NCI-H2171 treated with DMSO at 0.1 percent for 48 hours (cell line): Measurements from ENCODE around the gene PSMC3IP.
"Not testable (repeated sequence)": the region's sequence is repeated elsewhere in the genome, so short reads cannot be mapped to it uniquely, and the experiment has no call there.

ENCODE experiments used
- DNase-seq: peaks from one replicate; lab custom pipeline; 2025; lab: John Stamatoyannopoulos, UW

Gene PSMC3IP

DNA sequence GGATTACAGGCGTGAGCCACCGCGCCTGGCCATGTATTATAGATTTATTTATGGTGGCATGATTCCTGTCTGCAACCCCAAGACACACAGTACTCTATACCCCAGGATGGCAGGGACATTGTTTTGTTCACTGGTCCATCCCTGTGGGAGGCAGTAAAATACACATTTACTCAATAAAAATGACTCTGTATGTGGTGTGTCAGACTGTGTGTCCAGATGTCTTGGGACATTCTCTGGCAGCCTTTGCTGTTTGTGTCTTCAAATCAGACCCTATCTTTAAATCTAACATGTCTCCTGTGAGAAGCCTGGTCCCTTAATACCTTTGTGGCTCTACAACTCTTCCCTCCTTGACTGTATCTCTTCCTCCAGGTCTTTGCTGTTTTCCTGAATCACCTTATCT is 17.3 kb downstream of the PSMC3IP start:
- no peak for DNase-seq

DNA sequence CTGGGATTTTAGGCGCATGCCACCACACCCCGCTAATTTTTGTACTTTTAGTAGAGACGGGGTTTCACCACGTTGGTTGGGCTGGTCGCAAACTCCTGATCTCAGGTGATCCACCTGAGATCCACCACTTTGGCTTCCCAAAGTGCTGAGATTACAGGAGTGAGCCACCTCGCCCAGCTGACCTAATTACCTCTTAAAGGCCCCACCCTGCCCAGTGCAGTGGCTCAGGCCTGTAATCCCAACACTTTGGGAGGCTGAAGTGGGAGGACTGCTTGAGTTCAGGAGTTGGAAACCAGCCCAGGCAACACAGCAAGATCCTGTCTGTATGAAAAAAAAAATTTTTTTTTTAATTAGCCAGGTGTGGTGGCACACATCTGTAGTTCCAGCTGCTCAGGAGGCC is 18.5 kb downstream of the PSMC3IP start:
- DNase-seq: no peak

DNA sequence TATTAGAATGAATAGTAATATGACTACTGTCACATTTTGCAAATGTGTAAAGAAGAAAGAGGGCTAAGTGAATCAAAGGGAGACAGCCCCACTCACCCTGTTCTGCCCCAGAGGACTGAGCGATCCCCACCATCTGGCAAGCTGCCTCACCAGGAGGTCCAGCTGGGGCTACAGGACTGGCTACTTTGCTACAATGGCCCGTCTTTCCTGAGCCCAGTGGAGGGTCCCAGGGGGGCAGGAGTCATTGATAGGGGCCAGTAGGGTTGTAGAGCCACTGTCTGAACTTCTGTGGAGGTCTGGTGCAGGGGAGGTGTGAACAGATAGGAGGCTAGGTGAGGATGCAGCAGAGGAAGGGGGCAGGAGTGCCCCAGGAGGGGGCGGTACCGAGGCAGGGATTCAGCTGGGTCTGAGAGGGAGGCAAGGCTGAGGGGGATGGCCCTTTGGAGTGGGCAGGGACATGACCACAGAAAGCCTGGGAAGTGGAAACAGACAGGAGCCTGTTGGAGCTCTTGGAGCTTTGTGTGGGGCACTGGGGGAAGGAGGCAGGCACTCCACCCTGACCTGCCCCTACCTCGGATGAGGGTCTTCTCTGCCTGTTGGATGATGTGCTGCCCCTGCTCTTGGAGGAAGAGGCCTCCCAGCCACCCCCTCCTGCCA is 21.4 kb downstream of the PSMC3IP start:
- DNase-seq: not testable (repeated sequence)

DNA sequence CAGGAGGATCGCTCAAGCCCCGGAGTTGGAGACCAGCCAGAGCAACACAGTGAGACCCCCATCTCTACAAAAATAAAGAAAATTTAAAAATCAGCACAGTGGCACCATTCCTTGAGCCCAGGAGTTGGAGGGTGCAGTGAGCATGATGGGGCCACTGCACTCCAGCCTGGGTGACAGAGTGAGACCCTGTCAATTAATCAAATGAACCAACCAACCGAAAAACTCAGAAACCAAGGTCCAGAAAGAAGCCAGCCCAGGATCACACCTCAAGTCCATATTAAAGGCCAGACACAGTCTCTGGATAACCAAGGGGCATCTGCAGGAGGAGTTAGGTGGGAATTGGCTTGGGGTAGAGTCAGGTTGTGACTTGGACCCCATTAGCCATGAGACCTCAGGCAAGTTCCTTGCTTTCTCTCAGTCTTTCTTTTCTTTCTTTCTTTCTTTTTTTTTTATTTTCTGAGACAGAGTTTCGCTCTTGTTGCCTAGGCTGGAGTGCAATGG is 22.4 kb downstream of the PSMC3IP start:
- DNase-seq: no peak

DNA sequence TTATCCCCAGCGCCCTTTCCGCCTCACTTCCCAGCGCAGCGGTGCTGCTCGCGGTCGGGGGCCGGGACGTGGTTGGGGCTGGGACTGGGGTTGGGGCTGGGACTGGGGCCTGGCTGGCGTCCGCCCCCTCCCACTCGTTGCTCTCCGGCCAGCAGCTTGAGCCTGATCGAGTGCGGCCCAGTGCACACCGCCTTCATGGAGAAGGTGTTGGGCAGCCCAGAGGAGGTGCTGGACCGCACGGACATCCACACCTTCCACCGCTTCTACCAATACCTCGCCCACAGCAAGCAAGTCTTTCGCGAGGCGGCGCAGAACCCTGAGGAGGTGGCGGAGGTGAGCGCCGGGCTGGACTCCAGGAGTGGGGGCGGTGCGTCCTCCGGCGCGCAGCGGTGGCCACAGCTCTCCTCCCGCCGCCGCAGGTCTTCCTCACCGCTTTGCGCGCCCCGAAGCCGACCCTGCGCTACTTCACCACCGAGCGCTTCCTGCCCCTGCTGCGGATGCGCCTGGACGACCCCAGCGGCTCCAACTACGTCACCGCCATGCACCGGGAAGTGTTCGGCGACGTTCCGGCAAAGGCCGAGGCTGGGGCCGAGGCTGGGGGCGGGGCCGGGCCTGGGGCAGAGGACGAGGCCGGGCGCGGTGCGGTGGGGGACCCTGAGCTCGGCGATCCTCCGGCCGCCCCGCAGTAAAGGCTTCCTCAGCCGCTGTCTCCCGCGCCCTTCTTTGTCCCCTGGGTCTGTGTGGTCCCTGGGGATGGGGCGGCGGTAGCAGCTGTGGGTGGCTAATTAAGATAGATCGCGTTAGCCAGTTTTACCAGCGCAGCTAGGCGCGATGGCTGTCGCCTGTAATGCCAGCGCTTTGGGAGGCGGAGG is 23.0 kb downstream of the PSMC3IP start:
- DNase-seq: peak; percentile 75

DNA sequence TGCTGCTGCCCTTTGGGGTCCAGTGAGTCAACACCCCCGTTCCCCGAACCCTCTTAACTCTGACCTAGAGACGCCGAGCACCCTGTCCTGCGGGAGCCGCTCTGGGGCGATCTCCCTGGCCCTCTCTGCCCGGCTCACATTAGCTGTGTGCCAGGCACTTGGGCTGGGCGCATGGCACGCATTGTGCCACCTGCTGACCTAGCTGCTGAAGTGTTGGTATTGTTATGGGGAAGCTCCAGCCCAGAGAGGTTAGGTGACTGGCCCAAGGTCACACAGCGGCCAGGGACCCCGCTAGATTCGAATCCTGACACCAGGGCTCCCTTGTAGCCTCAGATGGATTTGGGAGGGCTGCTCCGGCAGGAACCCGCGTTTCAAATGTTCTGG is 23.7 kb downstream of the PSMC3IP start:
- no peak for DNase-seq

DNA sequence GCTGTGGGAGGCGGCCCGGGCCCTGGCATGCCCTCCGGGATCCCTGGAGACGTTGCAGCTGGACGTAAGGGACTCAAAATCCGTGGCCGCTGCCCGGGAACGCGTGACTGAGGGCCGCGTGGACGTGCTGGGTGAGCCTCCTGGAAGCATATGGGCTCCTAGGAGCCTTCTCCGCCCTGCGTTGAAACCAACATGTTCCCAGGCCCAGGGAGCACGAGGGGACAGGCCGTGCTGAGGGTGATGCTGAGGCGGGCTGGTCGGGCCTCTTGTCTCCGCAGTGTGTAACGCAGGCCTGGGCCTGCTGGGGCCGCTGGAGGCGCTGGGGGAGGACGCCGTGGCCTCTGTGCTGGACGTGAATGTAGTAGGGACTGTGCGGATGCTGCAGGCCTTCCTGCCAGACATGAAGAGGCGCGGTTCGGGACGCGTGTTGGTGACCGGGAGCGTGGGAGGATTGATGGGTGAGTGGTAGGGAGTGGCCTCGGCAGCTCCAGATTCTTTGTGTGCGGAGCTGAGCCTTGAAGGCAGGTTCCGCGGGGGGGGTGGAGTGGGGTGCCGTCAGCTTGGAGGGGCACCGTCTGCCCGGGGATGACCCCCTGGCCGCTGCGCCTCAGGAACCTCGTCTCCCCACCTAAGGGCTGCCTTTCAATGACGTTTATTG is 24.2 kb downstream of the PSMC3IP start:
- DNase-seq: no peak

DNA sequence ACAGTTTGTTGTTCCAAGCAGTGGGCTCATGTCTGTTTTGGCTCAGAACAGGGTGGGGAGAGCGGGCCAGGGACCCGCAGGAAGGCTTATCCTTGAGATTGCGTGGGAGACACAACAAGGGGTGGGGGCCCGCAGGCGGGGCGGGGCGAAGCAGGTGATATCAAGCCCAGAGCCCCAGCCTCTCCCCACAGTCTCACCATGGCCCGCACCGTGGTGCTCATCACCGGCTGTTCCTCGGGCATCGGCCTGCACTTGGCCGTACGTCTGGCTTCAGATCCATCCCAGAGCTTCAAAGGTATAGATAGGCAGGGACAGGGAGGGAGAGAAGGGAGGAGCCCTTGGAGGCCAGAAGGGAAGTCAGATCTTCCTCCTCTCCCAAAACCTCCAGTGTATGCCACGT is 24.8 kb downstream of the PSMC3IP start, which contains the start of gene HSD17B1:
HSD17B1 (plus strand) TSS at position 188 of the 400 bp plus-strand sequence; CDS start at position 199, 11 bp downstream.
- DNase-seq: not testable (repeated sequence)

DNA sequence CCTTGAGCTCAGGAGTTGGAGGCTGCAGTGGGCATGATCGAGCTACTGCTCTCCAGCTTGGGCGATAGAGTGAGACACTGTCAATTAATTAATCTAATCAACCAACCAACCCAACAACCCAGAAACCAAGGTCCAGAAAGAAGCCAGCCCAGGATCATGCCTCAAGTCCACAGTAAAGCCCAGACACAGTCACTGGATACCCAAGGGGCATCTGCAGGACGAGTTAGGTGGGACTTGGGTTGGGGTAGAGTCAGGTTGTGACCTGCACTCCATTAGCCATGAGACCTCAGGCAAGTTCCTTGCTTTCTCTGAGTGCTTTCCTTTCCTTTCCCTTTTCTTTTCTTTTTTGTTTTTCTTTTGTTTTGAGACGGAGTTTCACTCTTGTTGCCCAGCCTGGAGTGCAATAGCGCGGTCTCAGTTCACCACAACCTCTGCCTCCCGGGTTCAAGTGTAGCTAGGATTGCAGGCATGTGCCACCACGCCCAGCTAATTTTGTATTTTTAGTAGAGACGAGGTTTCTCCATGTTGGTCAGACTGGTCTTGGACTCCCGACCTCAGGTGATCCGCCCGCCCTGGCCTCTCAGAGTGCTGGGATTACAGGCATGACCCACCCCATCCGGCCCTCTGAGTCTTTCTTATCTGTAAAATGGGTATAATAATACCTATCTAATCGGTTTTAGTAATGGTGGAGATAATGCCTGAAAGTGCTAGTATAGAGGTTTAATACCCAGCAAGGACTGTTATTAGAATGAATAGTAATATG is 28.4 kb downstream of the PSMC3IP start:
- DNase-seq: no peak

DNA sequence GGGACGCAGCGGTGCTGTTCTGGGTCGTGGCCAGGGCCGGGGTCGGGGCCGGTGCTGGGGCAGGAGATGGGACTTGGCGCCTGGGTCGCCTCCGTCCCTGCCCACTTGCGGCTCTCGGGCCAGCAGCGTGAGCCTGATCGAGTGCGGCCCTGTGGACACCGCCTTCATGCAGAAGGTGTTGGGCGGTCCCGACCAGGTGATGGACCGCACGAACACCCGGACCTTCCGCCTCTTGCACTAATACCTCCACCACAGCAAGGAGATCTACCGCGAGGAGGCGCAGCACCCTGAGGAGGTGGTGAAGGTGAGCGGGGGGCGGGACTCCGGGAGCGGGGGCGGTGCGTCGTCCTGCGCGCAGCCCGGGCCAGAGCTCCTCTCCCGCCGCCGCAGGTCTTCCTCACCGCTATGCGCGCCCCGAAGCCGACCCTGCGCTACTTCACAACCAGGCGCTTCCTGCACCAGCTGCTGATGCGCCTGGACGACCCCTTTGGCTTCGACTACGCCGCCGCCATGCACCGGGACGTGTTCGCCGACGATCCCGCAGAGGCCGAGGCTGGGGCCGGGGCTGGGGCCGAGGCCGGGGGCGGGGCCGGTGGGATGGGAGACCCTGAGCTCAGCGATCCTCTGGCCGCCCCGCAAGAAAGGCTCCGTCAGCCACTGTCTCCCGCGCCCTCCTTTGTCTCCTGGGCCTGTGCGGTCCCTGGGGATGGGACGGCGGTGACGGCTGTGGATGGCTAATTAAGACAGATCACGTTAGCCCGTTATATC is 29.3 kb downstream of the PSMC3IP start:
- DNase-seq: peak; percentile 61

DNA sequence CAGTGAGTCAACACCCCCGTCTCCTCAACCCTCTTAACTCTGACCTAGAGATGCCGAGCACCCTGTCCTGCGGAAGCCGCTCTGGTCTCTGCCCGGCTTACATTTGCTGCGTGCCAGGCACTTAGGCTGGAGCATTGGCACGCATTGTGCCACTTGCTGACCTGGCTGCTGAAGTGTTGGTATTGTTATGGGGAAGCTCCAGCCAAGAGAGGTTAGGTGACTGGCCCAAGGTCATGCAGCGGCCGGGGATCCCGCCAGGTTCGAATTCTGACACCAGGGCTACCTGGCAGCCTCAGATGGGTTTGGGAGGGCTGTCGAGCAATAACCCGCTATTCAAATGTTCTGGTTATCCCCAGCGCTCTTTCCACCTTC is 29.8 kb downstream of the PSMC3IP start:
- DNase-seq: no peak

DNA sequence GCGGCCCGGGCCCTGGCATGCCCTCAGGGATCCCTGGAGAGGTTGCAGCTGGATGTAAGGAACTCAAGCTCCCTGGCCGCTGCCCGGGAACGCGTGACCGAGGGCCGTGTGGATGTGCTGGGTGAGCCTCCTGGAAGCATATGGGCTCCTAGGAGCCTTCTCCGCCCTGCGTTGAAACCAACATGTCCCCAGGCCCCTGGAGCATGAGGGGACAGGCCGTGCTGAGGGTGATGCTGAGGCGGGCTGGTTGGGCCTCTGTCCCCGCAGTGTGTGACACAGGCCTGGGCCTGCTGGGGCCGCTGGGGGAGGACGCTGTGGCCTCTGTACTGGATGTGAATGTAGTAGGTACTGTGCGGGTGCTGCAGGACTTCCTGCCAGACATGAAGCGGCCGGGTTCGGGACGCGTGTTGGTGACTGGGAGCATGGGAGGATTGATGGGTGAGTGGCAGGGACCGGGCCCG is 30.5 kb downstream of the PSMC3IP start:
- DNase-seq: no peak

DNA sequence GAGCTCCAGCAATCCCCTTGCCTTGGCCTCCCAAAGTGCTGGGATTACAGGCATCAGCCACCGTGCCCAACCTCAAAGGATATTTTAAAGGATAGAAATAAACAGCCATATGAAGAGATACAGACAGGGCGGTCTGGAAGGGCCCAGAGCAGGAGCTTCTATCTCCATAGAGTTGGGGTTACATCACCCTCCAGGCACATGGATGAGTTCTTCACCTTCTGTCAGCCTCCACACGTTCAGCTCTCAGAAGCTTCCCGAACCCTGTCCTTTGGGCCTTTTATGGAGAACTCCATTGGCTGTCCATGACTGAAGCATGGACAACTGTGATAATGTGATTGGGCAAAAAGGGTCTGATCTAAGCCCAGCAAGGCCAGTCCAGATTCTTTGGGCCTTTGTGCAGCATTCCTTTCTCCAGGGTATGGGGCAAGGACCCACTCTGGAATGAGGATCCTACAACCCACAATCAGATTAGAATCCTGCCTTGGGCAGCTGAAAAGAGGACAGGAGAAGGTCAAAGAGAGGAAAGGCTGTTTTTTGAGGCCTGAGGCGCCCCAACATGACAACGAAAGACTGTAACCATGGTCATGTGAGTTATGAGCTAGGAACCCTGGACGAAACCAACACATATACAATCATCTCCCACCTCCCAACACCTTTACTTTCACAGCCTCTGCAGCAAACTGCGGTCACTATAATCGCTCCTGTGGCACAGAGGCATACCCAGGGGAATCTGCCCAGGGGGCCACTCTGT is 31.6 kb downstream of the PSMC3IP start:
- not testable (repeated sequence) for DNase-seq

DNA sequence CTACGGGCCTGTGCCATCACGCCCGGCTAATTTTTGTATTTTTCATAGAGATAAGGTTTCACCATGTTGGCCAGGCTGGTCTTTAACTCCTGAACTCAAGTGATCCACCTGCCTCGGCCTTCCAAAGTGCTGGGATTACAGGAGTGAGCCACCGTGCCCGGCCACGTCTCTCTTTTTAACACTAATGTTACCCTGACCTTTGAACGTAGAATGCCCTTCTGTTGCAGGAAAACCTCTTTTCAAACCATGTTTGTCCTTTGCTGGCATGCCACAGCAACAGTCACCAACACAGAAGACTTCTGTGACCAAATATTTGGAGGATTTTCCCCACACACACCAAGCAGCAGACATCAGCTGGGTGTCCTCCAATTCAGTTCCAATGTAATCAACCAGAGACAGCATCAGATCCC is 32.6 kb downstream of the PSMC3IP start:
- DNase-seq: no peak

DNA sequence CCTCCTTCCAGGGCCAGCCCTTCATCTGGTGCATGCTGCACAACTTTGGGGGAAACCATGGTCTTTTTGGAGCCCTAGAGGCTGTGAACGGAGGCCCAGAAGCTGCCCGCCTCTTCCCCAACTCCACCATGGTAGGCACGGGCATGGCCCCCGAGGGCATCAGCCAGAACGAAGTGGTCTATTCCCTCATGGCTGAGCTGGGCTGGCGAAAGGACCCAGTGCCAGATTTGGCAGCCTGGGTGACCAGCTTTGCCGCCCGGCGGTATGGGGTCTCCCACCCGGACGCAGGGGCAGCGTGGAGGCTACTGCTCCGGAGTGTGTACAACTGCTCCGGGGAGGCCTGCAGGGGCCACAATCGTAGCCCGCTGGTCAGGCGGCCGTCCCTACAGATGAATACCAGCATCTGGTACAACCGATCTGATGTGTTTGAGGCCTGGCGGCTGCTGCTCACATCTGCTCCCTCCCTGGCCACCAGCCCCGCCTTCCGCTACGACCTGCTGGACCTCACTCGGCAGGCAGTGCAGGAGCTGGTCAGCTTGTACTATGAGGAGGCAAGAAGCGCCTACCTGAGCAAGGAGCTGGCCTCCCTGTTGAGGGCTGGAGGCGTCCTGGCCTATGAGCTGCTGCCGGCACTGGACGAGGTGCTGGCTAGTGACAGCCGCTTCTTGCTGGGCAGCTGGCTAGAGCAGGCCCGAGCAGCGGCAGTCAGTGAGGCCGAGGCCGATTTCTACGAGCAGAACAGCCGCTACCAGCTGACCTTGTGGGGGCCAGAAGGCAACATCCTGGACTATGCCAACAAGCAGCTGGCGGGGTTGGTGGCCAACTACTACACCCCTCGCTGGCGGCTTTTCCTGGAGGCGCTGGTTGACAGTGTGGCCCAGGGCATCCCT is 34.1 kb downstream of the PSMC3IP start:
- no peak for DNase-seq

DNA sequence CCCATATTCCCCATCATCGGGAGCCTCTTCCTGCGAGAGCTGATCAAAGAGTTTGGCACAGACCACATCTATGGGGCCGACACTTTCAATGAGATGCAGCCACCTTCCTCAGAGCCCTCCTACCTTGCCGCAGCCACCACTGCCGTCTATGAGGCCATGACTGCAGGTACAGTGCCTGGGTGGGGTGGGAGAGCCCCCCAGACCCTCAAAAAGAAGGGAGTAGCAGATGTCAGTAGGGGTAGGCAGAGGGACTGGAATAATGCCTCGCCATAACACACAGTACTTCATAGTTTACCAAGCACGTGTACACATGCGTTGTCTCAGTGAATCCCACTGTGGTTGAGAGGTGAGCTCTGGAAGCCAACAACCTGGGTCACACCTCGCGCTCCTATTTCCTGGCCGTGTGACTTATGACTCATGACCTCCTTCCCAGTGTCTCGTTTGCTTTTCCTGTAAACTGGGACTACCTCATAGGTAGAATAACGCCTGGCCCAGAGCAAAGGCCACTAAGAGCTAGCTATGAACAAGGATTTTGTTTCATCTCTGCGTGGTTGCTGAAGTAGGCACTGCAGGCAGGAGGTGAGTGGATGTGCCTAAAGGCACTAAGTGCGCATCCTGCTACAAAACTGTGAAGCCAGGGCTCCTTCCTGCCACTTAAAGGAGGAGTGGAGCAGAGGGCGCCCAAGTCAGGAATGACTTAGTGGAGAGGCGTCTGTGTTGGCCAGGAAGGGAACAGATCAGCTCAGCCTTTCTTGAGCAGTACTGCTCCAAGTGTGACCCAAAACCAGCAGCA is 36.3 kb downstream of the PSMC3IP start:
- DNase-seq: no peak

DNA sequence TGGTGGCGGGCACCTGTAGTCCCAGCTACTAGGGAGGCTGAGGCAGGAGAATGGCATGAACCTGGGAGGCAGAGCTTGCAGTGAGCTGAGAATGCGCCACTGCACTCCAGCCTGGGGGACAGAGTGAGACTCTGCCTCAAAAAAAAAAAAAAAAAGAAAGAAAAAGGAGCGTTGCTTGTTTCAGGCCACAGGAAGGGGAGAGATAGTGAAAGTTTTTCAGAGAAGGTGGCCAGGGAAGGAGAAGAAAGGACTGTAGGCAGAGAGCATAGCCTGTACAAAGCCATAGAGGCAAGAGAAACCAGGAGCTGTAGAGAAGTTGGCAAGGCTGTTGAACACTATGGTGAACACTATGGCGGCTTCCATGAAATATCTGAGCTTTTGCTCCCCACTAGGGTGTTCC is 37.0 kb downstream of the PSMC3IP start:
- not testable (repeated sequence) for DNase-seq

DNA sequence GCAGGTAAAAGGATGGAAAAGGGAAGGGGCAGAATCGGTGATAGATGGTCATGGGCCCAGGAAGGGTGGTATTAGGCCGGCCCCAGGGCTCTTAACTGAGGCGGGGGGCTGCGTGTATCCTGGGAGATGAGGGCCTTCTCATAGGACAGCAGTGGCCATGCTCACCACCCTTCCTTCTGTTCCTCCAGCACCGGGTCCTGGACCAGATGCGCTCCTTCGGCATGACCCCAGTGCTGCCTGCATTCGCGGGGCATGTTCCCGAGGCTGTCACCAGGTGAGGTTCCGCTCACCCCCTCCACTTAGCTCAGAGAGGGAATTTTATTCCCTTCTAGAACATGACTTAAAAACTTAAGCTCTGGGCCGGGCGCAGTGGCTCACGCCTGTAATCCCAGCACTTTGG is 39.0 kb downstream of the PSMC3IP start:
- no peak for DNase-seq
